Fibroblast of villous mesenchyme (primary cell): ENCODE results near the gene PARVG. TPM values are rescaled to one million over a fixed set of nuclear protein-coding genes. Genes with fewer than 3 reads are reported as not detected.

Experiments used
- DNase-seq: peaks from one replicate; pipeline ENCODE4 v3.0.0-alpha.2; 2010; ENCODE audit warnings: low read depth
- H3K4me3 ChIP-seq: 2 replicates; pipeline ENCODE4 v1.5.1; 2011; ENCODE audit warnings: low read depth, mild to moderate bottlenecking, low read length
- total RNA-seq: library from RNA; depleted of rRNA; stranded (reverse); fragments of >200 nt; gene quantifications from 2 replicates; pipeline ENCODE4 v1.2.3, GENCODE V29; 2012
- TF ChIP-seq, protein P1 (sequence below): IDR thresholded peaks from 2 replicates; pipeline ENCODE4 v1.5.1; 2012; ENCODE audit warnings: low read depth, mild to moderate bottlenecking, low read length; ENCODE audit not compliant: insufficient read depth

Gene PARVG
- total RNA-seq, 1 donor, result not detected

DNA sequence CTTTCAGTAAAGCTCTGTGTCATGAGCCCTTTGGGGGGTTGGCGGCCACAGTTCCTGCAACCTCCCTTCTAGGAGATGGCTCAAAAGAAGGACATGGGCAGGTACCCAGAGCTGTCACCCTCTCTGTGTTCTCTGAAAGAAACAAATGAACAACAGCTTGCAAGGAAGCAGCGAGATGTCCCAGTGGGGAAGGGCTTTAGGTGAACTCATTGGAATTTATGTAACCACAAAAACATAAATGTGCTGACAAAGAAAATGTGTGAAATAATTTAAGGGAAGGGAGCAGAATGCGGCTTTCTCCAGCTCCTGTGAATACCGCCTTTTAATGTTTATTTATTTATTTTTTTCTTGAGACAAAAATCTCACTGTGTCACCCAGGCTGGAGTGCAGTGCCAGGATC is 3.3 kb downstream of the PARVG start:
- TF ChIP-seq, protein P1, sequence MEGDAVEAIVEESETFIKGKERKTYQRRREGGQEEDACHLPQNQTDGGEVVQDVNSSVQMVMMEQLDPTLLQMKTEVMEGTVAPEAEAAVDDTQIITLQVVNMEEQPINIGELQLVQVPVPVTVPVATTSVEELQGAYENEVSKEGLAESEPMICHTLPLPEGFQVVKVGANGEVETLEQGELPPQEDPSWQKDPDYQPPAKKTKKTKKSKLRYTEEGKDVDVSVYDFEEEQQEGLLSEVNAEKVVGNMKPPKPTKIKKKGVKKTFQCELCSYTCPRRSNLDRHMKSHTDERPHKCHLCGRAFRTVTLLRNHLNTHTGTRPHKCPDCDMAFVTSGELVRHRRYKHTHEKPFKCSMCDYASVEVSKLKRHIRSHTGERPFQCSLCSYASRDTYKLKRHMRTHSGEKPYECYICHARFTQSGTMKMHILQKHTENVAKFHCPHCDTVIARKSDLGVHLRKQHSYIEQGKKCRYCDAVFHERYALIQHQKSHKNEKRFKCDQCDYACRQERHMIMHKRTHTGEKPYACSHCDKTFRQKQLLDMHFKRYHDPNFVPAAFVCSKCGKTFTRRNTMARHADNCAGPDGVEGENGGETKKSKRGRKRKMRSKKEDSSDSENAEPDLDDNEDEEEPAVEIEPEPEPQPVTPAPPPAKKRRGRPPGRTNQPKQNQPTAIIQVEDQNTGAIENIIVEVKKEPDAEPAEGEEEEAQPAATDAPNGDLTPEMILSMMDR, result no peak
- no peak for DNase-seq
- no peak overlapping the region for H3K4me3 ChIP-seq

DNA sequence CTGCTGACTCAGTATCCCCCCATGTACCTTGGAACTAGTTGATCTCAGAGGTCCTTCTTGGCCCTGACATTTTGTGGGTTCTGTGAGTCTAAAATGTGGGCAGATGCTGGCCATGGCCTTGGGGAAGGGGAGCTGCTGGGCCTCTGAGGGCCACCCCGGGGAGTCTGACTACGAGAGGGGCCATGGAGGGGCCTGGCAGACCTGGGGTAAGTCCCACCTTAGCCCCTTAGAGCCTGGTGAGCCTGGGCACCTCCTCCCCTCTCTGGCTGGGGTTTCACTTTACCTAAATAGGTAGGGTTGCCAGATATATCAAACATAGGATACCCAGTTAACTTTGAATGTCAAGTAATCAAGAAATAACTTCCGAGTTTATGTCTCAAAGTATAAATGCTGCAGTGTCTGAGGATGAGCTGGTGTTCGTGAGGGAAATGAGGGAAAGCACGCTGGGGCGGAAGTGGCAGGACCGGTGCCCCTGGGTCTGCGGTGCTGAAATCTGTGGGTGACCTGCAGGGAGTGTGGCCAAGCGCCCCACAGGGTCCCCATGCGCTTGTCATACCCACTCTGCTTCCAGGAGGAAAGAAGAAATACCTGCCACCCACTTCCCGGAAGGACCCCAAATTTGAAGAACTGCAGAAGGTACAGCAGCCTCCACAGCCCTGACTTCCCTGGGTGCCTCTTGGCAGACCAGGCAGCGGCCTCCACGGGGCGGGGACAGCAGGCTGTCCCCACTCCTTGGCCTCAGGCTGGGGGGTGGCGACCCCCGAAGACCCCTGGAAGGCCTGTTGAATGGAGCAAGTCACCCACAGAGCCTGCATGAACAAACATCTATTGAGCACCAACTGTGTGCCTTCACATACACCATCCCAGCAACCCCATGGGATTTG is 4.8 kb downstream of the PARVG start:
- H3K4me3 ChIP-seq, result no peak overlapping the region
- no peak for DNase-seq
- TF ChIP-seq, protein P1, result no peak

DNA sequence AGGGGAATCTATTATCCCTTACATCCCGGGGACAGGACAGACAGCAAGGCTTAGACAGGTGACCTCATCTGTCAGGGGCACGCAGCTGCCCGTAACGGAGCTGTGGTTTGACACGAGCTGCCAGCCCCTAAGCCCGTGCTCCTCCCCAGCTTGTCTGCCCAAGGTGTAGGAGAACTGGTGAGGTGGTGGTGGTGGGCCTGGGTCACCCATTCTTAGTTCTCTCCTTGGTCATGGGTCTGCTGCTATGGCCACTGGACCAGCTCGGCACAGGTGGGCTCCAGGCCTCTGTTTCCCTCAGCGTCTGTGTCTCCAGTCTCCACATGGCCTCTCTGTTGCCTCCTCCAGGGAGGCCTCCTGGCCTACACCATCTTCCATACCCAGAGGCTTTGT is 5.4 kb downstream of the PARVG start:
- TF ChIP-seq, protein P1, result no peak
- no peak overlapping the region for H3K4me3 ChIP-seq
- DNase-seq, result no peak

DNA sequence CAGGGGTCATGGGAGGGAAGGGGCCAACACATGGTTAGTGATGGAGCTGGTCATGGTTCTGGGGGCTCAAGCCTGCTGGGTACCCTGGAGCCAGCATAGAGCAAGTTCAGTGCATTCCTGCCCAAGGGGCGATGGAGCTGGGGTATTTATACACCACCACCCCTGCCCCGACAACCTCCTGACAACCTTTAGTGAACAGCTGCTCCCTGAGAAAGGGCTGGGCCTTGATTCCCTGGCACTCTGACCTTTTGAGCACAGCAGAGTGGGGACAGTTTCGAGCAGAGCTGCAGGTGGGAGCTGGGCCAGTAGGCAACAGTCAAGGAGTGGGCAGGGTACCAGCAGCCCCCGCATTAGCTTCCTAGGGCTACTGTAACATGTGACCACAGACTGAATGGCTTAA is 6.0 kb downstream of the PARVG start:
- no peak overlapping the region for H3K4me3 ChIP-seq
- no peak for DNase-seq
- TF ChIP-seq, protein P1, result no peak

DNA sequence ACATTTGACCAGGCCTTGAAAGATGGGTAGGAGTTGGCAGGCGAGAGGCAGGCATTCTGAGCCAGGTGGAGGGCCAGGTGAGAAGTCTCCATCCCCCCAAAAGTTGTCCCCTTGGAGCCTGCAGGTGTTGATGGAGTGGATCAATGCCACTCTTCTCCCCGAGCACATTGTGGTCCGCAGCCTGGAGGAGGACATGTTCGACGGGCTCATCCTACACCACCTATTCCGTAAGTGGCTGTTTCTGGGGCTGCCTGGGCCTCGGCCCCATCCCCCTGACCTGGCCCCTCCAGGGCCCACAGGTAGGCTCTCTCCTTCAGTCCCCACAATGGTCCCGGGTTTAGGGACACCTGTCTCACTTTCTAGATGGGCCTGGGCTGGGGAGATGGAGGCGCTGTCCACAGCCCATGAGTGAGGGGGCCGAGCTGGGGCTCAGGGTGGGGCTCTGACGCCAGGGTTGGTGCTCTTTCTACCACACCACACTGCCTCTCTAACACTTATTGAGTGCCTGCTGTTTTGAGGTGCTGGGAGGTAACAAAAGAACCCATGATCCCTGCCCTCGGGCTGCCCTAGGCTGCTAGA is 7.0 kb downstream of the PARVG start:
- TF ChIP-seq, protein P1, result no peak
- DNase-seq, result no peak
- no peak overlapping the region for H3K4me3 ChIP-seq

DNA sequence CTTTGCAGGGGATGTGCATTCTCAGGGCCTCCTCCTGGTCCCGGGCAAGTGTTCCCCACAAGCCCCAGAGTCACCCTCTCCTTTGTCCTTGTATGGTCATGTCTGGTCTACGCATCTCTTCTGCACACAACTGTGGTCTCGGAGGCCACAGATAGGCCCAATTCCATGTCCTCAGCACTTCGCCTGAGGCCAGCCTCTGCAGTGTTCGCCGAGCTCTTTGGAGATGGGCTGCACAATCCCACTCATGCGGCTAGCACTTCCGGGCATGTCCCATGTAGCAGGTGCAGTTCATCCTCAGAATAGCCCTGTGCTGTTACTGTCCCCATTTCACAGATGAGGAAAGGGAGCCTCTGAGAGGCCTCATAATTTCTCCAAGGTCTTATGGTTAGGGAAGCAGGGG is 7.6 kb downstream of the PARVG start:
- no peak overlapping the region for H3K4me3 ChIP-seq
- TF ChIP-seq, protein P1, result no peak
- DNase-seq, result no peak
